Sigmoid colon (tissue), 4 donors: ENCODE measurements around the gene TMTC2.

Experiments
- CTCF ChIP-seq, 4 experiments: fragments of 450-650 bp in 3 of 4; fragments of 200-600 bp in 1 of 4; IDR thresholded peaks; one replicate each; pipeline ENCODE4 v1.5.1; 2016 to 2019; ENCODE audit warnings: antibody characterized with exemption in 4 of 4, mild to moderate bottlenecking in 3 of 4, moderate library complexity in 2 of 4
- EP300 ChIP-seq, 4 donors: sonication (generic); formaldehyde crosslinking; IDR thresholded peaks; one replicate each; pipeline ENCODE4 v1.6.1; 2017; ENCODE audit warnings: antibody characterized with exemption in 4 of 4
- POLR2AphosphoS5 ChIP-seq, 4 donors: sonication (generic); formaldehyde crosslinking; IDR thresholded peaks; one replicate each; pipeline ENCODE4 v1.6.1; 2017; ENCODE audit warnings: antibody characterized with exemption in 4 of 4

- peak in 1 of 4 donors; percentile 45 for TF ChIP-seq POLR2AphosphoS5 (IDR thresholded peaks at IDR 0.05)
- peak in 2 of 4 donors; percentile 11 to 55 for TF ChIP-seq EP300 (IDR thresholded peaks at IDR 0.05)
- no peak for TF ChIP-seq CTCF (IDR thresholded peaks at IDR 0.05)
These were observed 396.1 kb downstream of the TMTC2 start for GRCh38 chr12:83082690-83083276.
